ENCODE results near the gene AUTS2. TPM values are rescaled to one million over a fixed set of nuclear protein-coding genes. Genes with fewer than 3 reads are reported as not detected.

AUTS2 gene
- total and polyA plus RNA-seq, 10 of the 15 experiments (the other 5 are each of a cell fraction or from before 2014, with no cell fraction given): 6.4 to 55.6 (median 21.6) TPM

- no peak for TF ChIP-seq E2F8 (IDR thresholded peaks at IDR 0.05; ENCODE audit: low read depth, partially characterized antibody)
Observed at GRCh38 chr7:70498232-70498992, 900.1 kb downstream of the AUTS2 start (continued).

GRCh38 chr7:70500261-70500660 lies 902.0 kb downstream of the AUTS2 start:
- Histone ChIP-seq H3K27me3 (replicated peaks in 1 of 2; ENCODE audit: control insufficient read depth in 2 of 2, insufficient read depth in 2 of 2, low read length in 1 of 2) (no peaks in the 10 kb centered on the region), H4K20me1 (ENCODE audit: control insufficient read depth, insufficient read depth) (no peaks in the 10 kb centered on the region), H3K27ac (ENCODE audit: control insufficient read depth, insufficient read depth) (no peak overlapping the region), H3K4me1 (ENCODE audit: control insufficient read depth, insufficient read depth, low read length) (no peaks in the 10 kb centered on the region), H3K4me3 (no peak overlapping the region), H3K9me3 (replicated peaks; ENCODE audit: control insufficient read depth, insufficient read depth, low read length) (no peaks in the 10 kb centered on the region; the same call in 2 of the 3 replicates), H3K4me2 (ENCODE audit: control insufficient read depth, insufficient read depth) (no peak overlapping the region), H3K9ac (ENCODE audit: control insufficient read depth, insufficient read depth, low read length) (no peak overlapping the region), H3K79me2 (ENCODE audit: control insufficient read depth, insufficient read depth, low read length) (no peaks in the 10 kb centered on the region), H3K36me3 (ENCODE audit: control insufficient read depth in 2 of 2, insufficient read depth in 2 of 2, low read length in 1 of 2) (peaks cover 0 to 4% of the 10 kb centered on the region in 2 experiments; a peak in 2 of 4 replicates), H2AFZ (ENCODE audit: control insufficient read depth, low read depth, low read length) (no peak overlapping the region)
- in situ Hi-C loops (cut with MboI): no loop called here
- intact Hi-C loops (cut with micrococcal nuclease; ENCODE audit: unreplicated experiment): no loop called here
- 34% methylated on average over 7 of the region's 7 CpGs for WGBS (ENCODE audit: insufficient coverage, insufficient replicate concordance, low lambda C conversion rate, missing lambda C conversion rate)
- no TSS peak for BruUV-seq (replicated peaks)
- ChIA-PET RAD21 (ENCODE audit: unreplicated experiment) (no interaction called here), POLR2A (no interaction called here), CTCF (no interaction called here), SMC1A (ENCODE audit: uncharacterized antibody, unreplicated experiment) (no interaction called here)
- TF ChIP-seq SUPT20H (IDR thresholded peaks at IDR 0.05; ENCODE audit: borderline replicate concordance, control insufficient read depth, low read depth, low read length) (no peak), BACH1 (IDR thresholded peaks at IDR 0.05; ENCODE audit: borderline replicate concordance) (no peak), STAT1 (conservative IDR thresholded peaks at IDR 0.05) (no peak), HDAC6 (IDR thresholded peaks at IDR 0.05; ENCODE audit: unreplicated experiment) (no peak), SMAD5 (IDR thresholded peaks at IDR 0.05; ENCODE audit: low read depth) (no peak), TCF7 (IDR thresholded peaks at IDR 0.05; ENCODE audit: borderline replicate concordance) (no peak), TAF1 (IDR thresholded peaks at IDR 0.05; ENCODE audit: borderline replicate concordance, low read depth, low read length) (no peak), POLR2A (IDR thresholded peaks at IDR 0.05; ENCODE audit: low read depth, low read length) (no peak), JUND (IDR thresholded peaks at IDR 0.05; ENCODE audit: low read depth, low read length) (no peak), CREM (IDR thresholded peaks at IDR 0.05; ENCODE audit: low read depth) (no peak), NFYB (IDR thresholded peaks at IDR 0.05; ENCODE audit: insufficient read depth, low read depth, low read length) (no peak), RFX5 (IDR thresholded peaks at IDR 0.05; ENCODE audit: low read depth, low read length) (no peak), EZH2 (IDR thresholded peaks at IDR 0.05; ENCODE audit: borderline replicate concordance, control insufficient read depth, low read depth, low read length) (no peak), ZNF24 (IDR thresholded peaks at IDR 0.05) (no peak)
- FAIRE-seq: no peak
- DNase-seq (ENCODE audit: low read depth, low spot score): no peak
- ATAC-seq: no peak

Data from GM12878 (cell line).